ENCODE measurements around the gene NAA80. TPM values are rescaled to one million over a fixed set of nuclear protein-coding genes. Genes with fewer than 3 reads are reported as not detected.
A peak's percentile ranks its signal among the peaks of the same experiment; 100 is the strongest.
"Not testable (repeated sequence)": the region's sequence is repeated elsewhere in the genome, so short reads cannot be mapped to it uniquely, and the experiment has no call there.

NAA80 gene
- polyA plus RNA-seq, 3 donors = 7.2 to 12.8 (median 10.0) TPM

- no peak for DNase-seq (ENCODE audit: extremely low read depth in 1 of 11, low read depth in 9 of 11, low spot score in 4 of 11)
Observed at GRCh38 chr3:50265571-50265970, 33.6 kb downstream of the NAA80 start.

GRCh38 chr3:50264964-50265485 is 34.2 kb downstream of the NAA80 start:
- DNase-seq (ENCODE audit: extremely low read depth in 1 of 11, low read depth in 9 of 11, low spot score in 4 of 11) = no peak

GRCh38 chr3:50264383-50264963 is 34.7 kb downstream of the NAA80 start:
- DNase-seq (ENCODE audit: extremely low read depth in 1 of 11, low read depth in 9 of 11, low spot score in 4 of 11) = peak in 10 of 11 donors; percentile 85 to 97 (median 92)

- DNase-seq (ENCODE audit: extremely low read depth in 1 of 11, low read depth in 9 of 11, low spot score in 4 of 11) = no peak
Observed at GRCh38 chr3:50263478-50264382, 35.5 kb downstream of the NAA80 start.

GRCh38 chr3:50262778-50263177 is 36.4 kb downstream of the NAA80 start:
- DNase-seq (ENCODE audit: extremely low read depth in 1 of 11, low read depth in 9 of 11, low spot score in 4 of 11) = no peak

- not testable (repeated sequence) for DNase-seq (ENCODE audit: extremely low read depth in 1 of 11, low read depth in 9 of 11, low spot score in 4 of 11)
Observed at GRCh38 chr3:50262200-50262599, 37.0 kb downstream of the NAA80 start.

GRCh38 chr3:50261505-50261904 is 37.7 kb downstream of the NAA80 start:
- no peak for DNase-seq (ENCODE audit: extremely low read depth in 1 of 11, low read depth in 9 of 11, low spot score in 4 of 11)

GRCh38 chr3:50260942-50261441 is 38.2 kb downstream of the NAA80 start:
- no peak for DNase-seq (ENCODE audit: extremely low read depth in 1 of 11, low read depth in 9 of 11, low spot score in 4 of 11)

- peak in 10 of 11 donors; percentile 79 to 94 (median 92) for DNase-seq (ENCODE audit: extremely low read depth in 1 of 11, low read depth in 9 of 11, low spot score in 4 of 11)
Observed at GRCh38 chr3:50260027-50260941, 38.9 kb downstream of the NAA80 start.

GRCh38 chr3:50259432-50260026 is 39.7 kb downstream of the NAA80 start:
- no peak for DNase-seq (ENCODE audit: extremely low read depth in 1 of 11, low read depth in 9 of 11, low spot score in 4 of 11)

GRCh38 chr3:50258979-50259378 is 40.2 kb downstream of the NAA80 start:
- DNase-seq (ENCODE audit: extremely low read depth in 1 of 11, low read depth in 9 of 11, low spot score in 4 of 11) = no peak

- no peak for DNase-seq (ENCODE audit: extremely low read depth in 1 of 11, low read depth in 9 of 11, low spot score in 4 of 11)
Observed at GRCh38 chr3:50258029-50258680, 41.0 kb downstream of the NAA80 start.

- DNase-seq (ENCODE audit: extremely low read depth in 1 of 11, low read depth in 9 of 11, low spot score in 4 of 11) = no peak
Observed at GRCh38 chr3:50256978-50257890, 42.0 kb downstream of the NAA80 start.

- no peak for DNase-seq (ENCODE audit: extremely low read depth in 1 of 11, low read depth in 9 of 11, low spot score in 4 of 11)
Observed at GRCh38 chr3:50255251-50255615, 44.0 kb downstream of the NAA80 start.

GRCh38 chr3:50254577-50255250 is 44.5 kb downstream of the NAA80 start:
- no peak for DNase-seq (ENCODE audit: extremely low read depth in 1 of 11, low read depth in 9 of 11, low spot score in 4 of 11)

GRCh38 chr3:50251220-50251619 is 48.0 kb downstream of the NAA80 start:
- DNase-seq (ENCODE audit: extremely low read depth in 1 of 11, low read depth in 9 of 11, low spot score in 4 of 11) = no peak

GRCh38 chr3:50250514-50250913 is 48.7 kb downstream of the NAA80 start:
- no peak for DNase-seq (ENCODE audit: extremely low read depth in 1 of 11, low read depth in 9 of 11, low spot score in 4 of 11)

Data from renal cortex interstitium (tissue), 11 donors.